Body of pancreas (tissue), 4 donors: ENCODE data around the gene FAM13A. TPM values are rescaled to one million over a fixed set of nuclear protein-coding genes. Genes with fewer than 3 reads are reported as not detected.

Experiments used
- ATAC-seq: fragments of 150-250 bp; one replicate; pipeline ENCODE4 v1.9.1; 2016
- DNase-seq, 4 donors: peaks; one replicate each; pipeline ENCODE4 v3.0.0-alpha.2; 2019
- H3K27ac ChIP-seq, 4 donors: fragments of 200-600 bp; sonication (generic); 1 replicate in 3 of 4; 2 replicates in 1 of 4; pipeline versions ENCODE4 v1.5.1 to v1.6.1; 2016 to 2019; ENCODE audit warnings: mild to moderate bottlenecking in 1 of 4, mixed read lengths in 1 of 4, moderate library complexity in 1 of 4
- H3K27me3 ChIP-seq, 2 donors: fragments of 200-600 bp; sonication (generic); one replicate each; pipeline ENCODE4 v1.6.0; 2016; ENCODE audit warnings: mild to moderate bottlenecking in 1 of 2
- H3K36me3 ChIP-seq, 2 donors: fragments of 200-600 bp; sonication (generic); replicated peaks in 1 of 2; 2 replicates each; pipeline ENCODE4 v1.5.1; 2016; ENCODE audit warnings: low read depth in 2 of 2; ENCODE audit not compliant: insufficient read depth in 1 of 2
- H3K4me1 ChIP-seq: fragments of 200-600 bp; sonication (generic); one replicate; pipeline ENCODE4 v1.6.0; 2016
- H3K4me3 ChIP-seq, 2 donors: fragments of 200-600 bp; sonication (generic); 1 replicate in 1 of 2; 2 replicates in 1 of 2; pipeline ENCODE4 v1.5.1; 2016 to 2019
- H3K9me3 ChIP-seq, 3 donors: fragments of 200-600 bp; sonication (generic); 1 replicate in 2 of 3; 2 replicates in 1 of 3; pipeline ENCODE4 v1.5.1; 2016
- POLR2A ChIP-seq, 3 donors: fragments of 450-650 bp; IDR thresholded peaks; one replicate each; pipeline ENCODE4 v1.6.1; 2016; ENCODE audit warnings: antibody characterized with exemption in 3 of 3, mild to moderate bottlenecking in 2 of 3
- WGBS, 2 donors: methylation state at CpG; one replicate each; pipeline ENCODE4 v1.1.5; 2017; 5-methylcytosine and 5-hydroxymethylcytosine counted together
- intact Hi-C: fragments of 100-400 bp; cut with DNase I; formaldehyde crosslinking; loops from one replicate; pipeline ENCODE4 v1.15.1; 2023
- total RNA-seq, 2 donors: library from RNA; depleted of rRNA; stranded (reverse); fragments of >200 nt; gene quantifications; one replicate each; pipeline ENCODE4 v1.1.0, GENCODE V29; 2016
- TF ChIP-seq, protein P1 (sequence below), 7 experiments: fragments of 450-650 bp in 4 of 7; fragments of 200-600 bp in 3 of 7; sonication (generic) in 3 of 7; IDR thresholded peaks; one replicate each; pipeline ENCODE4 v1.5.1; 2016 to 2019; ENCODE audit warnings: antibody characterized with exemption in 7 of 7

The FAM13A gene
- total RNA-seq, 2 donors from 2014 or later = 59.1 to 64.3 TPM

DNA sequence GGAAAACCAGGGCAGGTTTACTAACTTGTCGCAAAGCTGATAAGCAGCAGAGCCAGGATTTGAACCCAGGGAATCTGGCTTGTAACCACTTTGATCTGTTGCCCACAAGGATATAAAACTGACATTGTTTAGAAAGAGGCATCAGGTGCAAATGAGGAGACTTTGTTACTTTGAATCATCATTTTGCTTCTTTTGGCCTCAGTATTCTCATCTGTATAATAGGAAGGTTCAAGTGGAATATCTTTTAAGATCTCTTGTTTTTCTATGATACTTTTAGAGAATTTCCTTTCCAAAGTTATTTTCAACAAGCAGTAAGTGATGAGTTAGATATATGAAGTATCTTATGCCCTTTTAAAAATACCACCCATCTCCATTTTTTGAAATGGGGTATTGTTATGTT, 301.5 kb downstream of the FAM13A start:
- DNase-seq (no peak), ATAC-seq (no peak)
- Histone ChIP-seq H3K4me3 (no peak overlapping the region), H3K9me3 (no peaks in the 10 kb centered on the region), H3K27ac (peak overlapping the region in 2 of 4 donors; percentile 34 to 64), H3K36me3 (peaks cover 3 to 5% of the 10 kb centered on the region in 2 donors), H3K27me3 (no peaks in the 10 kb centered on the region), H3K4me1 (peaks cover 56% of the 10 kb centered on the region)
- no peak for TF ChIP-seq POLR2A (IDR thresholded peaks at IDR 0.05)
- TF ChIP-seq, protein P1, sequence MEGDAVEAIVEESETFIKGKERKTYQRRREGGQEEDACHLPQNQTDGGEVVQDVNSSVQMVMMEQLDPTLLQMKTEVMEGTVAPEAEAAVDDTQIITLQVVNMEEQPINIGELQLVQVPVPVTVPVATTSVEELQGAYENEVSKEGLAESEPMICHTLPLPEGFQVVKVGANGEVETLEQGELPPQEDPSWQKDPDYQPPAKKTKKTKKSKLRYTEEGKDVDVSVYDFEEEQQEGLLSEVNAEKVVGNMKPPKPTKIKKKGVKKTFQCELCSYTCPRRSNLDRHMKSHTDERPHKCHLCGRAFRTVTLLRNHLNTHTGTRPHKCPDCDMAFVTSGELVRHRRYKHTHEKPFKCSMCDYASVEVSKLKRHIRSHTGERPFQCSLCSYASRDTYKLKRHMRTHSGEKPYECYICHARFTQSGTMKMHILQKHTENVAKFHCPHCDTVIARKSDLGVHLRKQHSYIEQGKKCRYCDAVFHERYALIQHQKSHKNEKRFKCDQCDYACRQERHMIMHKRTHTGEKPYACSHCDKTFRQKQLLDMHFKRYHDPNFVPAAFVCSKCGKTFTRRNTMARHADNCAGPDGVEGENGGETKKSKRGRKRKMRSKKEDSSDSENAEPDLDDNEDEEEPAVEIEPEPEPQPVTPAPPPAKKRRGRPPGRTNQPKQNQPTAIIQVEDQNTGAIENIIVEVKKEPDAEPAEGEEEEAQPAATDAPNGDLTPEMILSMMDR (IDR thresholded peaks at IDR 0.05) = no peak
- intact Hi-C loops = loop anchor here (10.0 kb wide), 1 partner anchor 49 kb away; no protein-coding TSS in a partner anchor
- WGBS, 2 donors = 67 to 73% methylated on average over 1 of the region's 1 CpG

DNA sequence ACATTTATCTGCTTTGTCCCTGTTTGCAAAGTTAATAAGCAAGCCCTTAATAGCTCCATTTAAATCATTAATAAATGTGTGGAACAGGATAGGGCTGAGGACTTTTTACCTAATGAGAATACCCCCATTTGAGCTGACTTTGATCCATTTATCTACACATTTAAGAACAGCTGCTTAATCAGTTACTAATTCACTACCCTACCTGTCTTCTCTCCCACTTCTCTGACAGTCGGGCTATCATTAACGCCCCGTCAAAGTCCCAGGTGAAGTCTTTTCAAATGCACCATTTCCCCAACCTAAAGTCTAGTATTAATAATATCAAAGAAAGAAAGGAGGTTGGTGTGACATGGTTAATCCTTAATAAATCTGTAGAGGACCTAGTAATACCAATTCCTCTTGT, 302.2 kb downstream of the FAM13A start:
- H3K27ac ChIP-seq = peak overlapping the region; percentile 0 to 64 (median 27)
- DNase-seq (no peak), ATAC-seq (no peak)
- TF ChIP-seq, protein P1 (IDR thresholded peaks at IDR 0.05) = no peak
- no peak for TF ChIP-seq POLR2A (IDR thresholded peaks at IDR 0.05)
- H3K36me3 ChIP-seq = peaks cover 5 to 10% of the 10 kb centered on the region in 2 donors
- H3K27me3 ChIP-seq = no peaks in the 10 kb centered on the region
- no peak overlapping the region for H3K4me3 ChIP-seq
- WGBS, 2 donors = 13 to 16% methylated on average over 3 of the region's 3 CpGs
- H3K9me3 ChIP-seq = no peaks in the 10 kb centered on the region
- intact Hi-C loops = loop anchor here (10.0 kb wide), 1 partner anchor 50 kb away; no protein-coding TSS in a partner anchor
- H3K4me1 ChIP-seq = peaks cover 56% of the 10 kb centered on the region

DNA sequence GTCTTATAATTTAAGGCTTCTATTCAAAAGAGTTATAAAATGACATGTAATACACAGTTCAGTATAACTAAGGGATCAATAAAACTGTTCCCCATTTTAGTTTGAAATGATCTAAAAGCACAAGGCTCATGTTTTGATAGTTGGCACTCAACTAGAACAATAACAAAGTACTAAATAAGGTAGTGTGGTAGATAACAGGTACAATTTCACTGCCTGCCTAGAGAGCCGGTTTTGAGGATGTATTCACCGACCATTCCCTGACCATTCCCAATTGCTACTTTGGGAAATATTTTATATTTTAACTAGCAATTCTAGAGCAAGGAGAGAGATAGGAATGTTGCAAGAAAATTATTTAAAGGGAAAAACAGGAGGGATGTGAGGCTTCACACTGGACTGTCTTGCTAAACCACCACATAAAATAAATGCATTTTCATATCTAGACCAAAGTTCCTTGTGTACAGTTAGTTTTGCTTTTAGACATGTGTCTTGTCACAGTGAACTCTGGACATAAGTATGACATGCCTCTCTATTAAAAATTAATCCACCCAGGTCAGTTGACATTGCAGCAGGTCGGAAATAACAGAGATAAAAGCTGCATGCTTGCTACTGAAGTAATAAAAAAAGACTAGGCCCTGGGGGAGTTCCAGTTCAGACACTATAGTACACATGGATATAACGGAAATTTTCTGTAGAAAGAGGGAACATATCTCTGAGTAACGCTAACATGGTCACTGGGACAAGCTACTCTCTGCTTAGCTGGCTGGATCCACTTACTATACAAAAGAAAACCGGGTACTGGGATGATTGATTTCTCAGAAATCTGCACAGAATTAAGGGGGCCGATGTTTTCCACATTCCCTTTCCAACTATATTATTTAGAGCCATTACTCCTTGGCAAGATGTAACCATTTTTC, 303.1 kb downstream of the FAM13A start:
- DNase-seq (no peak), ATAC-seq (peak; percentile 54)
- H3K36me3 ChIP-seq = peaks cover 9 to 13% of the 10 kb centered on the region in 2 donors
- H3K4me1 ChIP-seq = peaks cover 50% of the 10 kb centered on the region
- no peak overlapping the region for H3K4me3 ChIP-seq
- peak overlapping the region in 2 of 4 donors; percentile 20 to 64 for H3K27ac ChIP-seq
- 22 to 25% methylated on average over 7 of the region's 7 CpGs for WGBS, 2 donors
- no peak for TF ChIP-seq POLR2A (IDR thresholded peaks at IDR 0.05)
- TF ChIP-seq, protein P1 (IDR thresholded peaks at IDR 0.05) = no peak
- intact Hi-C loops = loop anchor here (10.0 kb wide), 1 partner anchor 51 kb away; no protein-coding TSS in a partner anchor
- no peaks in the 10 kb centered on the region for H3K9me3 ChIP-seq
- H3K27me3 ChIP-seq = no peaks in the 10 kb centered on the region

DNA sequence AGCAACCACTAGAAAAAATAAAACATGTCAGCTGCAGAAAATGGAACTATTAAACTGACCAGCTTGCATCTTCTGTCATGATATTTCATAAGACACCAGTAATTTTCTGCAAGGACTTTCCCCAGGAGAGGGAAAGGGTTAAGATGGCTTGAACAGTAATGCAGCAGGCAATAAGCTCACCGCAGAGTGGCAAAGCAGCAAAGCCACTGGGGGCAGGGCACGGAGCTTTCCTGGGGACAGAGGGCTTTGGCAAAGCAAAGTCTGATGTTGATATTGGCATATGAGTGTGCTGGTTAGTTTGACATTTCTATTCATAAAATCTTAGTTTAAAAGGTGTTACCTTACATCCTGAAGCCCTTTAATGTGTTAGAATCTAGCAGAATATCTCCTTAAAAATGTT, 304.2 kb downstream of the FAM13A start:
- no peaks in the 10 kb centered on the region for H3K27me3 ChIP-seq
- no peak for ATAC-seq
- intact Hi-C loops = loop anchor here (10.0 kb wide), 1 partner anchor 52 kb away; no protein-coding TSS in a partner anchor
- 13 to 20% methylated on average over 2 of the region's 2 CpGs for WGBS, 2 donors
- no peak overlapping the region for H3K4me3 ChIP-seq
- TF ChIP-seq, protein P1 (IDR thresholded peaks at IDR 0.05) = peak in 2 of 7 experiments; percentile 13 to 14
- no peak for TF ChIP-seq POLR2A (IDR thresholded peaks at IDR 0.05)
- peaks cover 39% of the 10 kb centered on the region for H3K4me1 ChIP-seq
- peak overlapping the region in 1 of 4 donors; percentile 64 for H3K27ac ChIP-seq
- H3K36me3 ChIP-seq = peaks cover 16 to 18% of the 10 kb centered on the region in 2 donors
- no peaks in the 10 kb centered on the region for H3K9me3 ChIP-seq
- peak; percentile 26 to 63 (median 39) for DNase-seq
